ENCODE data around the gene MEIOSIN. TPM values are rescaled to one million over a fixed set of nuclear protein-coding genes. Genes with fewer than 3 reads are reported as not detected.

The MEIOSIN gene
- polyA plus RNA-seq, 1 donor (not counting 4 experiments of a cell fraction or from before 2014, with no cell fraction given), result not detected

DNA sequence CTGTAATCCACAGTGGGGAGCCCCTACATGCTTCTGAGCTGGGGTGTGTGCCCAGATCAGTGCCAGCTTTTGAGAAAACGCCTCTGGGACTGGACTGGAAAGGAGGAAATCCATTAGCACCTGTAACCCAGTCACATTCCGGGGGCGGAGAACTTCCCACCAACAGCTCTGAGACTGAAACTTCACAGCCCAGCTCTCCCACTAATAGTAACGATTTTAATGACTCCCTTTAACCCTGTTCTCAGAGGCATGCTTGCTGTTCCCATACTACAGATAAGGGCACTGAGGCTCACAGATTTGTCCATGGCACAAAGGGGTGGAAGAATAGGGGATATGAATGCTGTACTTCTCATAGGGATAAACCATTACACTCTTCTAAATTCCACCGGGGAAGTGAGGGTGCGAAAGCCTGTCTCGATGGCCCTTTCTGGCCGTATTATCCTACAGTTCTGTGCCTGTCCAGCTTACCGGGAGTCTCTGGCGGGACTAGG is 3.4 kb upstream of the MEIOSIN start:
- peaks cover 15% of the 10 kb centered on the region for H3K4me1 ChIP-seq (ENCODE audit: control insufficient read depth, extremely low read depth, insufficient read depth, low read length)
- FAIRE-seq, result peak; percentile 78
- no peak for TF ChIP-seq EZH2 (IDR thresholded peaks at IDR 0.05; ENCODE audit: low read length)
- TF ChIP-seq, protein P1, sequence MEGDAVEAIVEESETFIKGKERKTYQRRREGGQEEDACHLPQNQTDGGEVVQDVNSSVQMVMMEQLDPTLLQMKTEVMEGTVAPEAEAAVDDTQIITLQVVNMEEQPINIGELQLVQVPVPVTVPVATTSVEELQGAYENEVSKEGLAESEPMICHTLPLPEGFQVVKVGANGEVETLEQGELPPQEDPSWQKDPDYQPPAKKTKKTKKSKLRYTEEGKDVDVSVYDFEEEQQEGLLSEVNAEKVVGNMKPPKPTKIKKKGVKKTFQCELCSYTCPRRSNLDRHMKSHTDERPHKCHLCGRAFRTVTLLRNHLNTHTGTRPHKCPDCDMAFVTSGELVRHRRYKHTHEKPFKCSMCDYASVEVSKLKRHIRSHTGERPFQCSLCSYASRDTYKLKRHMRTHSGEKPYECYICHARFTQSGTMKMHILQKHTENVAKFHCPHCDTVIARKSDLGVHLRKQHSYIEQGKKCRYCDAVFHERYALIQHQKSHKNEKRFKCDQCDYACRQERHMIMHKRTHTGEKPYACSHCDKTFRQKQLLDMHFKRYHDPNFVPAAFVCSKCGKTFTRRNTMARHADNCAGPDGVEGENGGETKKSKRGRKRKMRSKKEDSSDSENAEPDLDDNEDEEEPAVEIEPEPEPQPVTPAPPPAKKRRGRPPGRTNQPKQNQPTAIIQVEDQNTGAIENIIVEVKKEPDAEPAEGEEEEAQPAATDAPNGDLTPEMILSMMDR (optimal IDR thresholded peaks at IDR 0.05 in 1 of 3, IDR thresholded peaks at IDR 0.05 in 1 of 3, conservative IDR thresholded peaks at IDR 0.05 in 1 of 3; ENCODE audit: extremely low read depth in 1 of 3, insufficient read depth in 2 of 3, low read length in 3 of 3), result no peak

DNA sequence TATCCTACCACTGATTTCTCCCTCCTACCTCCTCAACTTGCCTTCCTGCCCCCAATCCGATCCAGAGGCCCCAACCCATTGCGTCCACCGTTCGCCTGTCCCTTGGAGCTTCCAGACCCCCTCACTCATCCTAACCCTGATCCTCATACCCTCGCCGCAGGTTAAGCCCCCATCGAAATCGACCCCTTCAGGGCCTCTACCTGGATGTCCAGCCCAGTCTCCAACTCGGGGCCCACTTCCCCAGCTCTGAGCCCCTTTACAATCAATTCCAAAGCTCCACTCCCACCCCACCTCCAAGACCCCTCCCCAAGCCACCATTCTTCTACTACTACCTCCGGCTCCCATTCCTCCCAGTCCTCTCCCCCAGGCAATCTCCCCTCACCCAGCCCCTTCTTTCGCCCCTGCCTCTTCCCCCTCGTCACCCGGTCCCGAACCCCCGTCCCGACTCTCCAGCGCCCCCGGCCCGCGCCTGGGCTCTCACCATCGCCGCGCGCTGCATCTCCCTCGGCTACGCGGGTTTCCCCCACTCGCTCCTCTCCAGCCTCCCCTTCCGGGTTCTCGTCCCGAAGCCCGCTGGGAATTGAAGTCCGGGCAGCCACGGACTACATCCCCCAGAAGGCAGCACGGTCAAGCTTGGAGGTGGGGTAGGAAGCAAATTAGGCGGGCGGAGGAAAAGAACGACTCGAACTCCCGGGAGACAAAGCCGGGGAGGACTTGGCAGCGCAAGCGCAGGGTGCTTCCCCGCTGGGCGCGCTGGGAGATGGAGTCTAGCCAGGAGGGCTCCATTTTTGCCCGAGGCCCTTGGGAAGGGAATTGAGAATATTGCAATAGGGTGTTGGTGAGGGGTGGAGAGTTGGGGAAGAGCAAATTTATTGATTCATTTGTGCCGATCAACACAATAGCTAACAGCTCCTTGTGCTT is 2.6 kb upstream of the MEIOSIN start, which contains the start of gene FBXO46:
Gene FBXO46, minus strand, starts transcription at position 529 of the 921 bp plus-strand sequence. CDS start 17,401 bp downstream, outside the sequence.
- Histone ChIP-seq H4K20me1 (ENCODE audit: control insufficient read depth, extremely low read depth, insufficient read depth, low read length) (peaks cover 5% of the 10 kb centered on the region), H3K9ac (ENCODE audit: control insufficient read depth, extremely low read depth, insufficient read depth, low read length) (peak within 1 kb of the TSS; percentile 97), H3K4me1 (ENCODE audit: control insufficient read depth, extremely low read depth, insufficient read depth, low read length) (peaks cover 18% of the 10 kb centered on the region), H3K4me3 (ENCODE audit: control insufficient read depth in 2 of 3, extremely low read depth in 1 of 3, insufficient read depth in 2 of 3, low read depth in 1 of 3, low read length in 3 of 3) (peak within 1 kb of the TSS; percentile 86 to 99 (median 97)), H3K27me3 (ENCODE audit: control insufficient read depth, extremely low read depth, insufficient read depth, low read length) (no peaks in the 10 kb centered on the region), H3K9me3 (ENCODE audit: control insufficient read depth, low read depth, low read length) (no peaks in the 10 kb centered on the region), H3K9me1 (ENCODE audit: control insufficient read depth, extremely low read depth, insufficient read depth, low read length) (no peaks in the 10 kb centered on the region), H3K36me3 (ENCODE audit: control insufficient read depth in 2 of 2, extremely low read depth in 1 of 2, insufficient read depth in 2 of 2, low read length in 2 of 2) (no peaks in the 10 kb centered on the region), H3K79me2 (ENCODE audit: control insufficient read depth, insufficient read depth, low read length) (peaks cover 48% of the 10 kb centered on the region), H2AFZ (ENCODE audit: control insufficient read depth, low read length) (peak within 1 kb of the TSS; percentile 83), H3K4me2 (ENCODE audit: control insufficient read depth, extremely low read depth, insufficient read depth, low read depth, low read length) (peak within 1 kb of the TSS; percentile 95), H3K27ac (ENCODE audit: control insufficient read depth, insufficient read depth, low read length) (peak within 1 kb of the TSS; percentile 82)
- dilution Hi-C loops (cut with MboI; ENCODE audit: extremely low pct_ligation_motif_present, low sequenced_read_pairs), result no loop called here
- TF ChIP-seq EZH2 (IDR thresholded peaks at IDR 0.05; ENCODE audit: low read length), result no peak
- TF ChIP-seq, protein P1 (optimal IDR thresholded peaks at IDR 0.05 in 1 of 3, IDR thresholded peaks at IDR 0.05 in 1 of 3, conservative IDR thresholded peaks at IDR 0.05 in 1 of 3; ENCODE audit: extremely low read depth in 1 of 3, insufficient read depth in 2 of 3, low read length in 3 of 3), result peak in 2 of 3 experiments; percentile 9 to 19
- DNase-seq (ENCODE audit: low read depth, low spot score) (peak; percentile 91), FAIRE-seq (peak; percentile 83)

More for the DNA sequence above, 3.4 kb upstream of the MEIOSIN start:
- Histone ChIP-seq H3K36me3 (ENCODE audit: control insufficient read depth in 2 of 2, extremely low read depth in 1 of 2, insufficient read depth in 2 of 2, low read length in 2 of 2) (no peaks in the 10 kb centered on the region), H3K9me1 (ENCODE audit: control insufficient read depth, extremely low read depth, insufficient read depth, low read length) (no peaks in the 10 kb centered on the region), H3K9ac (ENCODE audit: control insufficient read depth, extremely low read depth, insufficient read depth, low read length) (peak overlapping the region; percentile 97), H2AFZ (ENCODE audit: control insufficient read depth, low read length) (peak overlapping the region; percentile 64), H3K27me3 (ENCODE audit: control insufficient read depth, extremely low read depth, insufficient read depth, low read length) (no peaks in the 10 kb centered on the region), H3K9me3 (ENCODE audit: control insufficient read depth, low read depth, low read length) (no peaks in the 10 kb centered on the region), H3K27ac (ENCODE audit: control insufficient read depth, insufficient read depth, low read length) (peak overlapping the region; percentile 82), H3K4me3 (ENCODE audit: control insufficient read depth in 2 of 3, extremely low read depth in 1 of 3, insufficient read depth in 2 of 3, low read depth in 1 of 3, low read length in 3 of 3) (peak overlapping the region; percentile 86 to 99 (median 97)), H4K20me1 (ENCODE audit: control insufficient read depth, extremely low read depth, insufficient read depth, low read length) (peaks cover 5% of the 10 kb centered on the region), H3K4me2 (ENCODE audit: control insufficient read depth, extremely low read depth, insufficient read depth, low read depth, low read length) (peak overlapping the region; percentile 95), H3K79me2 (ENCODE audit: control insufficient read depth, insufficient read depth, low read length) (peaks cover 52% of the 10 kb centered on the region)
- dilution Hi-C loops (cut with MboI; ENCODE audit: extremely low pct_ligation_motif_present, low sequenced_read_pairs), result no loop called here
- DNase-seq (ENCODE audit: low read depth, low spot score), result no peak

Measured in keratinocyte (primary cell).